ENCODE results near the gene MAP3K9.
"Not testable (repeated sequence)": the region's sequence is repeated elsewhere in the genome, so short reads cannot be mapped to it uniquely, and the experiment has no call there.

Gene MAP3K9

GRCh38 chr14:70714055-70714550, 95.2 kb downstream of the MAP3K9 start:
- Mint-ChIP-seq H3K4me1 (ENCODE audit: low read depth) (peaks cover 7% of the 10 kb centered on the region), H3K27me3 (no peaks in the 10 kb centered on the region), H3K9me3 (no peaks in the 10 kb centered on the region), H3K36me3 (ENCODE audit: low read depth) (no peaks in the 10 kb centered on the region), H3K4me3 (no peak overlapping the region), H3K27ac (no peak overlapping the region)
- peak; percentile 38 for DNase-seq

GRCh38 chr14:70713511-70713916, 95.8 kb downstream of the MAP3K9 start:
- no peaks in the 10 kb centered on the region for H3K9me3 Mint-ChIP-seq
- no peak overlapping the region for H3K4me3 Mint-ChIP-seq
- H3K4me1 Mint-ChIP-seq (ENCODE audit: low read depth): peaks cover 7% of the 10 kb centered on the region
- no peaks in the 10 kb centered on the region for H3K36me3 Mint-ChIP-seq (ENCODE audit: low read depth)
- no peaks in the 10 kb centered on the region for H3K27me3 Mint-ChIP-seq
- DNase-seq: no peak
- no peak overlapping the region for H3K27ac Mint-ChIP-seq

GRCh38 chr14:70713096-70713495, 96.2 kb downstream of the MAP3K9 start:
- DNase-seq: no peak
- Mint-ChIP-seq H3K9me3 (no peaks in the 10 kb centered on the region), H3K27me3 (no peaks in the 10 kb centered on the region), H3K36me3 (ENCODE audit: low read depth) (no peaks in the 10 kb centered on the region), H3K4me1 (ENCODE audit: low read depth) (peaks cover 7% of the 10 kb centered on the region), H3K27ac (no peak overlapping the region), H3K4me3 (no peak overlapping the region)

GRCh38 chr14:70711451-70711850, 97.9 kb downstream of the MAP3K9 start:
- no peaks in the 10 kb centered on the region for H3K9me3 Mint-ChIP-seq
- no peak for DNase-seq
- no peak overlapping the region for H3K4me3 Mint-ChIP-seq
- H3K27me3 Mint-ChIP-seq: no peaks in the 10 kb centered on the region
- no peaks in the 10 kb centered on the region for H3K36me3 Mint-ChIP-seq (ENCODE audit: low read depth)
- peaks cover 9% of the 10 kb centered on the region for H3K4me1 Mint-ChIP-seq (ENCODE audit: low read depth)
- no peak overlapping the region for H3K27ac Mint-ChIP-seq

GRCh38 chr14:70709726-70710382, 99.5 kb downstream of the MAP3K9 start:
- Mint-ChIP-seq H3K27me3 (no peaks in the 10 kb centered on the region), H3K9me3 (no peaks in the 10 kb centered on the region), H3K4me1 (ENCODE audit: low read depth) (peaks cover 9% of the 10 kb centered on the region), H3K4me3 (no peak overlapping the region), H3K36me3 (ENCODE audit: low read depth) (no peaks in the 10 kb centered on the region), H3K27ac (no peak overlapping the region)
- no peak for DNase-seq

GRCh38 chr14:70708717-70709570, 100.4 kb downstream of the MAP3K9 start:
- Mint-ChIP-seq H3K27me3 (no peaks in the 10 kb centered on the region), H3K27ac (no peak overlapping the region), H3K9me3 (no peaks in the 10 kb centered on the region), H3K36me3 (ENCODE audit: low read depth) (no peaks in the 10 kb centered on the region), H3K4me3 (no peak overlapping the region), H3K4me1 (ENCODE audit: low read depth) (peaks cover 5% of the 10 kb centered on the region)
- no peak for DNase-seq

GRCh38 chr14:70707138-70708038, 101.9 kb downstream of the MAP3K9 start:
- Mint-ChIP-seq H3K27ac (no peak overlapping the region), H3K4me1 (ENCODE audit: low read depth) (peaks cover 2% of the 10 kb centered on the region), H3K4me3 (no peak overlapping the region), H3K36me3 (ENCODE audit: low read depth) (no peaks in the 10 kb centered on the region), H3K27me3 (no peaks in the 10 kb centered on the region), H3K9me3 (no peaks in the 10 kb centered on the region)
- DNase-seq: no peak

GRCh38 chr14:70706177-70706576, 103.1 kb downstream of the MAP3K9 start:
- no peaks in the 10 kb centered on the region for H3K36me3 Mint-ChIP-seq (ENCODE audit: low read depth)
- peaks cover 2% of the 10 kb centered on the region for H3K4me1 Mint-ChIP-seq (ENCODE audit: low read depth)
- no peak overlapping the region for H3K27ac Mint-ChIP-seq
- no peaks in the 10 kb centered on the region for H3K9me3 Mint-ChIP-seq
- DNase-seq: no peak
- no peak overlapping the region for H3K4me3 Mint-ChIP-seq
- H3K27me3 Mint-ChIP-seq: no peaks in the 10 kb centered on the region

GRCh38 chr14:70704960-70705359, 104.4 kb downstream of the MAP3K9 start:
- no peaks in the 10 kb centered on the region for H3K36me3 Mint-ChIP-seq (ENCODE audit: low read depth)
- H3K4me3 Mint-ChIP-seq: no peak overlapping the region
- no peak for DNase-seq
- H3K27me3 Mint-ChIP-seq: no peaks in the 10 kb centered on the region
- no peaks in the 10 kb centered on the region for H3K9me3 Mint-ChIP-seq
- no peak overlapping the region for H3K27ac Mint-ChIP-seq
- H3K4me1 Mint-ChIP-seq (ENCODE audit: low read depth): peaks cover 2% of the 10 kb centered on the region

- DNase-seq; H3K27me3 Mint-ChIP-seq; H3K4me3 Mint-ChIP-seq; H3K36me3 Mint-ChIP-seq (ENCODE audit: low read depth); H3K9me3 Mint-ChIP-seq; H3K4me1 Mint-ChIP-seq (ENCODE audit: low read depth); H3K27ac Mint-ChIP-seq: not testable (repeated sequence)
These were observed 105.6 kb downstream of the MAP3K9 start for GRCh38 chr14:70703621-70704168.

- DNase-seq: no peak
- Mint-ChIP-seq H3K27me3 (no peaks in the 10 kb centered on the region), H3K4me3 (no peak overlapping the region), H3K36me3 (ENCODE audit: low read depth) (no peaks in the 10 kb centered on the region), H3K4me1 (ENCODE audit: low read depth) (peaks cover 1% of the 10 kb centered on the region), H3K9me3 (no peaks in the 10 kb centered on the region), H3K27ac (no peak overlapping the region)
These were observed 107.2 kb downstream of the MAP3K9 start for GRCh38 chr14:70702161-70702560.

- H3K36me3 Mint-ChIP-seq (ENCODE audit: low read depth): no peaks in the 10 kb centered on the region
- H3K4me1 Mint-ChIP-seq (ENCODE audit: low read depth): no peaks in the 10 kb centered on the region
- H3K9me3 Mint-ChIP-seq: no peaks in the 10 kb centered on the region
- H3K4me3 Mint-ChIP-seq: no peak overlapping the region
- H3K27me3 Mint-ChIP-seq: no peaks in the 10 kb centered on the region
- H3K27ac Mint-ChIP-seq: no peak overlapping the region
- DNase-seq: no peak
These were observed 107.7 kb downstream of the MAP3K9 start for GRCh38 chr14:70701610-70702009.

- Mint-ChIP-seq H3K4me3 (no peak overlapping the region), H3K27me3 (no peaks in the 10 kb centered on the region), H3K9me3 (no peaks in the 10 kb centered on the region), H3K36me3 (ENCODE audit: low read depth) (no peaks in the 10 kb centered on the region), H3K27ac (no peak overlapping the region), H3K4me1 (ENCODE audit: low read depth) (no peaks in the 10 kb centered on the region)
- no peak for DNase-seq
These were observed 108.2 kb downstream of the MAP3K9 start for GRCh38 chr14:70700955-70701585.

GRCh38 chr14:70699646-70700045, 109.7 kb downstream of the MAP3K9 start:
- H3K27me3 Mint-ChIP-seq: no peaks in the 10 kb centered on the region
- no peak for DNase-seq
- no peaks in the 10 kb centered on the region for H3K9me3 Mint-ChIP-seq
- H3K4me1 Mint-ChIP-seq (ENCODE audit: low read depth): no peaks in the 10 kb centered on the region
- H3K27ac Mint-ChIP-seq: no peak overlapping the region
- H3K4me3 Mint-ChIP-seq: no peak overlapping the region
- H3K36me3 Mint-ChIP-seq (ENCODE audit: low read depth): no peaks in the 10 kb centered on the region
